K562 (cell line): Measurements from ENCODE around the gene VEGFA. TPM values are rescaled to one million over a fixed set of nuclear protein-coding genes. Genes with fewer than 3 reads are reported as not detected.

Source experiments
- ATF7 ChIP-seq: fragments of 450-650 bp; IDR thresholded peaks from 2 replicates; pipeline ENCODE4 v1.7.1; 2014; ENCODE audit warnings: mild to moderate bottlenecking, moderate library complexity
- CREB1 ChIP-seq, 2 experiments: sonication (generic) in 1 of 2; formaldehyde crosslinking in 1 of 2; IDR thresholded peaks; 2 replicates each; pipeline versions ENCODE4 v1.6.1 to v1.8.0; 2012 to 2022; ENCODE audit warnings: inconsistent platforms in 1 of 2, mild to moderate bottlenecking in 1 of 2, missing genetic modification reagents in 1 of 2, moderate library complexity in 1 of 2
- HNRNPLL ChIP-seq: fragments of 200-400 bp; formaldehyde crosslinking; IDR thresholded peaks from 2 replicates; pipeline ENCODE4 v1.6.1; 2017; ENCODE audit warnings: low read length, low read depth, mild to moderate bottlenecking; ENCODE audit not compliant: poor library complexity, severe bottlenecking
- MYBL2 ChIP-seq, 2 experiments: fragments of 450-650 bp in 1 of 2; sonication (generic) in 1 of 2; formaldehyde crosslinking in 1 of 2; IDR thresholded peaks; 2 replicates each; pipeline versions ENCODE4 v1.6.1 to v1.8.1; 2017 to 2022; ENCODE audit warnings: borderline replicate concordance in 1 of 2, inconsistent platforms in 1 of 2, low read depth in 1 of 2, mild to moderate bottlenecking in 1 of 2, missing genetic modification reagents in 1 of 2, moderate library complexity in 1 of 2
- NFATC3 ChIP-seq: fragments of 450-650 bp; IDR thresholded peaks from 2 replicates; pipeline ENCODE4 v1.6.1; 2017; ENCODE audit warnings: mild to moderate bottlenecking
- NONO ChIP-seq, 2 experiments: fragments of 200-400 bp in 1 of 2; fragments of 450-650 bp in 1 of 2; formaldehyde crosslinking in 1 of 2; IDR thresholded peaks; 2 replicates each; pipeline ENCODE4 v1.6.1; 2017; ENCODE audit warnings: low read depth in 2 of 2, mild to moderate bottlenecking in 2 of 2, moderate library complexity in 2 of 2, low read length in 1 of 2
- SNRNP70 ChIP-seq: fragments of 200-400 bp; formaldehyde crosslinking; optimal IDR thresholded peaks from 2 replicates; pipeline ENCODE3; 2017; ENCODE audit warnings: low read depth, low read length
- TEAD4 ChIP-seq, 2 experiments: sonication (generic) in 1 of 2; formaldehyde crosslinking in 1 of 2; IDR thresholded peaks; 2 replicates each; pipeline versions ENCODE4 v1.6.1 to v1.8.0; 2012 to 2022; ENCODE audit warnings: borderline replicate concordance in 1 of 2, inconsistent platforms in 1 of 2, low read length in 1 of 2, mild to moderate bottlenecking in 1 of 2, missing genetic modification reagents in 1 of 2
- ZNF239 ChIP-seq: fragments of 250-450 bp; sonication (Bioruptor Pico); IDR thresholded peaks from 2 replicates; pipeline ENCODE4 v1.4.0; 2020; ENCODE audit warnings: mild to moderate bottlenecking
- ZNF584 ChIP-seq: fragments of 200-800 bp; sonication (Bioruptor generic); IDR thresholded peaks from 2 replicates; pipeline ENCODE4 v1.6.1; 2016; ENCODE audit warnings: low read depth, mild to moderate bottlenecking, missing genetic modification characterization, missing compliant biosample characterization
- polyA plus RNA-seq, 8 experiments: library from polyadenylated mRNA; depleted of rRNA in 4 of 8; stranded (reverse) in 5 of 8; unstranded in 3 of 8; fragments of >200 nt; fragmentation: Nextera tagmentation in 2 of 8; fragmentation: Illumina TruSeq in 1 of 8; extraction: Ambion mirVana in 2 of 8; extraction: Trizol in 1 of 8; gene quantifications; 2 replicates each; pipeline versions ENCODE4 v1.2.1 to v1.2.3, GENCODE V29; 2011 to 2014; ENCODE audit warnings: inconsistent platforms in 1 of 8, missing spikeins in 1 of 8
- total RNA-seq, 7 experiments: library from RNA; depleted of rRNA in 6 of 7; stranded (reverse); fragments of >200 nt in 6 of 7; fragmentation: Illumina TruSeq in 2 of 7; extraction: Trizol in 2 of 7; gene quantifications; 2 replicates each; pipeline versions ENCODE4 v1.2.1 to v1.2.3, GENCODE V29; 2011 to 2021; ENCODE audit warnings: low replicate concordance in 1 of 7
- TF ChIP-seq, protein P1 (sequence below), 2 experiments: fragments of 450-650 bp; IDR thresholded peaks; 2 replicates each; pipeline ENCODE4 v1.6.1; 2016; ENCODE audit warnings: mild to moderate bottlenecking in 2 of 2, borderline replicate concordance in 1 of 2, low read depth in 1 of 2, moderate library complexity in 1 of 2
- TF ChIP-seq, protein P2 (sequence below): fragments of 250-450 bp; sonication (Bioruptor Pico); IDR thresholded peaks from 2 replicates; pipeline ENCODE4 v1.8.0; 2022; ENCODE audit warnings: moderate library complexity, mild to moderate bottlenecking, inconsistent platforms
- TF ChIP-seq, protein P3 (sequence below), 3 experiments: IDR thresholded peaks in 2 of 3; conservative IDR thresholded peaks in 1 of 3; 2 replicates each; pipeline ENCODE4 v1.5.1; 2011 to 2012; ENCODE audit warnings: low read length in 3 of 3, mild to moderate bottlenecking in 3 of 3, control low read depth in 2 of 3, improper control_type of control experiment in 1 of 3, inconsistent platforms in 1 of 3, low read depth in 1 of 3, mixed read lengths in 1 of 3, moderate library complexity in 1 of 3; ENCODE audit not compliant: insufficient read depth in 2 of 3

The VEGFA gene
- total and polyA plus RNA-seq, 9 of the 15 experiments (the other 6 are each of a cell fraction or from before 2014, with no cell fraction given): 14.0 to 271 (median 124) TPM

DNA sequence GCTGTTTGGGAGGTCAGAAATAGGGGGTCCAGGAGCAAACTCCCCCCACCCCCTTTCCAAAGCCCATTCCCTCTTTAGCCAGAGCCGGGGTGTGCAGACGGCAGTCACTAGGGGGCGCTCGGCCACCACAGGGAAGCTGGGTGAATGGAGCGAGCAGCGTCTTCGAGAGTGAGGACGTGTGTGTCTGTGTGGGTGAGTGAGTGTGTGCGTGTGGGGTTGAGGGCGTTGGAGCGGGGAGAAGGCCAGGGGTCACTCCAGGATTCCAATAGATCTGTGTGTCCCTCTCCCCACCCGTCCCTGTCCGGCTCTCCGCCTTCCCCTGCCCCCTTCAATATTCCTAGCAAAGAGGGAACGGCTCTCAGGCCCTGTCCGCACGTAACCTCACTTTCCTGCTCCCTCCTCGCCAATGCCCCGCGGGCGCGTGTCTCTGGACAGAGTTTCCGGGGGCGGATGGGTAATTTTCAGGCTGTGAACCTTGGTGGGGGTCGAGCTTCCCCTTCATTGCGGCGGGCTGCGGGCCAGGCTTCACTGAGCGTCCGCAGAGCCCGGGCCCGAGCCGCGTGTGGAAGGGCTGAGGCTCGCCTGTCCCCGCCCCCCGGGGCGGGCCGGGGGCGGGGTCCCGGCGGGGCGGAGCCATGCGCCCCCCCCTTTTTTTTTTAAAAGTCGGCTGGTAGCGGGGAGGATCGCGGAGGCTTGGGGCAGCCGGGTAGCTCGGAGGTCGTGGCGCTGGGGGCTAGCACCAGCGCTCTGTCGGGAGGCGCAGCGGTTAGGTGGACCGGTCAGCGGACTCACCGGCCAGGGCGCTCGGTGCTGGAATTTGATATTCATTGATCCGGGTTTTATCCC, at the start of gene VEGFA (continued):
- TF ChIP-seq, protein P1, sequence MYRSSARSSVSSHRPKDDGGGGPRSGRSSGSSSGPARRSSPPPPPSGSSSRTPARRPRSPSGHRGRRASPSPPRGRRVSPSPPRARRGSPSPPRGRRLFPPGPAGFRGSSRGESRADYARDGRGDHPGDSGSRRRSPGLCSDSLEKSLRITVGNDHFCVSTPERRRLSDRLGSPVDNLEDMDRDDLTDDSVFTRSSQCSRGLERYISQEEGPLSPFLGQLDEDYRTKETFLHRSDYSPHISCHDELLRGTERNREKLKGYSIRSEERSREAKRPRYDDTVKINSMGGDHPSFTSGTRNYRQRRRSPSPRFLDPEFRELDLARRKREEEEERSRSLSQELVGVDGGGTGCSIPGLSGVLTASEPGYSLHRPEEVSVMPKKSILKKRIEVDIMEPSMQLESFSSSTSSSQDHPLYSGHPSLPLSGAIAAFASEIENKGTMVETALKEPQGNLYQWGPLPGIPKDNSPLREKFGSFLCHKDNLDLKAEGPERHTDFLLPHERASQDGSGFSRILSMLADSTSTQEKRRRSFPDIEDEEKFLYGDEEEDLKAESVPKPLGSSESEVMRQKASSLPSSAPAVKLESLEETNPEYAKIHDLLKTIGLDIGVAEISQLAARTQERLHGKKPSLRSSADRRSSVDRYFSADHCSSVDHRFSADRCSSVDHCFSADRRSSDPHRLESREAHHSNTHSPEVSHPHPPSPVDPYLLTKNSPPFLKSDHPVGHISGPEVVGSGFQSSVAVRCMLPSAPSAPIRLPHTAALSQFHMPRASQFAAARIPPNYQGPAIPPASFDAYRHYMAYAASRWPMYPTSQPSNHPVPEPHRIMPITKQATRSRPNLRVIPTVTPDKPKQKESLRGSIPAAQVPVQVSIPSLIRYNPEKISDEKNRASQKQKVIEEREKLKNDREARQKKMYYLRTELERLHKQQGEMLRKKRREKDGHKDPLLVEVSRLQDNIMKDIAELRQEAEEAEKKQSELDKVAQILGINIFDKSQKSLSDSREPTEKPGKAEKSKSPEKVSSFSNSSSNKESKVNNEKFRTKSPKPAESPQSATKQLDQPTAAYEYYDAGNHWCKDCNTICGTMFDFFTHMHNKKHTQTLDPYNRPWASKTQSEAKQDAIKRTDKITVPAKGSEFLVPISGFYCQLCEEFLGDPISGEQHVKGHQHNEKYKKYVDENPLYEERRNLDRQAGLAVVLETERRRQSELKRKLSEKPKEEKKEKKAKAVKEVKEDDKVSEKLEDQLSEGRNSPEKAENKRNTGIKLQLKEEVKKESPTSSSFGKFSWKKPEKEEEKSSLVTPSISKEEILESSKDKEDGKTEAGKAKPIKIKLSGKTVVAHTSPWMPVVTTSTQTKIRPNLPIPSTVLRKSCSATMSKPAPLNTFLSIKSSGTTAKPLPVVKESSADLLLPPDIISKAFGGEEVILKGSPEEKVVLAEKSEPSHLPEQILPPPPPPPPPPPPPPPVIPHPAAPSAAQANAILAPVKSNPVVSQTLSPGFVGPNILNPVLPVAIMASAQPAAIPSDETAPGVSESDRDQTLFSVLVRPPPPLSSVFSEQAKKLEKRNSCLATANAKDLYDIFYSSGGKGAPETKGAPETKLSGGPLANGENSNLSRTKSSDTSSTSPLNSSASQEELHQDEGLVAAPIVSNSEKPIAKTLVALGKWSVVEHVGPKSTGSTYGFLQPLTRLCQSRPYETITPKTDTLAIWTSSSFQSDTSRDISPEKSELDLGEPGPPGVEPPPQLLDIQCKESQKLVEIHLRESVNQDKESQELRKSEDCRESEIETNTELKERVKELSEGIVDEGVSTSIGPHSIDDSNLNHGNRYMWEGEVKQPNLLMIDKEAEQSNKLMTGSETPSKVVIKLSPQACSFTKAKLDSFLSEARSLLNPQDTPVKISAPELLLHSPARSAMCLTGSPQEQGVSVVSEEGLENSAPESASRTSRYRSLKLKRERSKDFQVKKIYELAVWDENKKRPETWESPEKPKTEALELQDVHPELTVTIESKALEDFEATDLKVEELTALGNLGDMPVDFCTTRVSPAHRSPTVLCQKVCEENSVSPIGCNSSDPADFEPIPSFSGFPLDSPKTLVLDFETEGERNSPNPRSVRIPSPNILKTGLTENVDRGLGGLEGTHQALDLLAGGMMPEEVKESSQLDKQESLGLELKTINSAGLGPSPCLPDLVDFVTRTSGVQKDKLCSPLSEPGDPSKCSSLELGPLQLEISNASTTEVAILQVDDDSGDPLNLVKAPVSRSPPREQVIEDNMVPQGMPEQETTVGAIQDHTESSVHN (IDR thresholded peaks at IDR 0.05; ENCODE audit: borderline replicate concordance in 1 of 2, low read depth in 1 of 2): no peak
- TF ChIP-seq ATF7 (peak; percentile 27; the same call in 1 of the 2 replicates), HNRNPLL (no peak), NFATC3 (peak; percentile 60; the same call in 1 of the 2 replicates), MYBL2 (IDR thresholded peaks at IDR 0.05; ENCODE audit: low read depth) (no peak), MYBL2 (CRISPR knock-in tag; IDR thresholded peaks at IDR 0.05; ENCODE audit: borderline replicate concordance) (no peak), CREB1 (IDR thresholded peaks at IDR 0.05) (peak; percentile 7), CREB1 (CRISPR knock-in tag; IDR thresholded peaks at IDR 0.05) (peak; percentile 48; the same call in 1 of the 2 replicates), ZNF584 (CRISPR knock-in tag) (no peak), TEAD4 (IDR thresholded peaks at IDR 0.05; ENCODE audit: low read length) (peak; percentile 15; the same call in 1 of the 2 replicates), TEAD4 (CRISPR knock-in tag; IDR thresholded peaks at IDR 0.05; ENCODE audit: borderline replicate concordance) (no peak), ZNF239 (peak; percentile 43; the same call in 1 of the 2 replicates), NONO (IDR thresholded peaks at IDR 0.05; ENCODE audit: low read depth in 2 of 2, low read length in 1 of 2) (peak in 1 of 2 experiments; percentile 29; a peak in 2 of 4 replicates), SNRNP70 (no peak)
- TF ChIP-seq, protein P2, sequence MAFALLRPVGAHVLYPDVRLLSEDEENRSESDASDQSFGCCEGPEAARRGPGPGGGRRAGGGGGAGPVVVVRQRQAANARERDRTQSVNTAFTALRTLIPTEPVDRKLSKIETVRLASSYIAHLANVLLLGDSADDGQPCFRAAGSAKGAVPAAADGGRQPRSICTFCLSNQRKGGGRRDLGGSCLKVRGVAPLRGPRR (CRISPR knock-in tag): peak; percentile 6; the same call in 1 of the 2 replicates
- TF ChIP-seq, protein P3, sequence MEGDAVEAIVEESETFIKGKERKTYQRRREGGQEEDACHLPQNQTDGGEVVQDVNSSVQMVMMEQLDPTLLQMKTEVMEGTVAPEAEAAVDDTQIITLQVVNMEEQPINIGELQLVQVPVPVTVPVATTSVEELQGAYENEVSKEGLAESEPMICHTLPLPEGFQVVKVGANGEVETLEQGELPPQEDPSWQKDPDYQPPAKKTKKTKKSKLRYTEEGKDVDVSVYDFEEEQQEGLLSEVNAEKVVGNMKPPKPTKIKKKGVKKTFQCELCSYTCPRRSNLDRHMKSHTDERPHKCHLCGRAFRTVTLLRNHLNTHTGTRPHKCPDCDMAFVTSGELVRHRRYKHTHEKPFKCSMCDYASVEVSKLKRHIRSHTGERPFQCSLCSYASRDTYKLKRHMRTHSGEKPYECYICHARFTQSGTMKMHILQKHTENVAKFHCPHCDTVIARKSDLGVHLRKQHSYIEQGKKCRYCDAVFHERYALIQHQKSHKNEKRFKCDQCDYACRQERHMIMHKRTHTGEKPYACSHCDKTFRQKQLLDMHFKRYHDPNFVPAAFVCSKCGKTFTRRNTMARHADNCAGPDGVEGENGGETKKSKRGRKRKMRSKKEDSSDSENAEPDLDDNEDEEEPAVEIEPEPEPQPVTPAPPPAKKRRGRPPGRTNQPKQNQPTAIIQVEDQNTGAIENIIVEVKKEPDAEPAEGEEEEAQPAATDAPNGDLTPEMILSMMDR (IDR thresholded peaks at IDR 0.05 in 2 of 3, conservative IDR thresholded peaks at IDR 0.05 in 1 of 3; ENCODE audit: insufficient read depth in 2 of 3, low read depth in 1 of 3, low read length in 3 of 3): peak; percentile 97 to 99 (median 97)
